H1 (cell line): ENCODE data around the gene OIP5. TPM values are rescaled to one million over a fixed set of nuclear protein-coding genes. Genes with fewer than 3 reads are reported as not detected.

Experiments used
- CTCF ChIA-PET: fragments of 300-600 bp; sonication (Branson Sonifier 250); formaldehyde crosslinking; loops from one replicate; lab custom pipeline; 2021; ENCODE audit not compliant: partially characterized antibody; lab: Charles Lee
- POLR2A ChIA-PET: fragments of 300-600 bp; sonication (Branson Sonifier 250); formaldehyde crosslinking; loops from one replicate; lab custom pipeline; 2021; ENCODE audit warnings: inconsistent platforms; ENCODE audit not compliant: partially characterized antibody; lab: Charles Lee
- DNase-seq, 2 experiments: peaks; one replicate each; pipeline versions ENCODE4 v3.0.0 to v3.0.0-alpha.2; 2010 to 2022; ENCODE audit warnings: low spot score in 2 of 2, low read depth in 1 of 2, mixed read lengths in 1 of 2
- FAIRE-seq: peaks from 2 replicates; lab custom pipeline; 2011; peaks lifted over from hg19 to GRCh38; lab: Jason Lieb, UNC
- H2AFZ ChIP-seq: 2 replicates; pipeline ENCODE4 v1.8.1; 2012; ENCODE audit warnings: low read length, inconsistent platforms
- H2AK5ac ChIP-seq: 2 replicates; pipeline ENCODE4 v1.6.1; 2013; ENCODE audit warnings: low read depth, low read length
- H2BK120ac ChIP-seq: replicated peaks from 2 replicates; pipeline ENCODE3; 2013; ENCODE audit warnings: low read depth, low read length, inconsistent platforms
- H2BK12ac ChIP-seq: 2 replicates; pipeline ENCODE4 v1.6.1; 2013; ENCODE audit warnings: low read depth, low read length
- H2BK15ac ChIP-seq: 2 replicates; pipeline ENCODE4 v1.6.1; 2013; ENCODE audit warnings: low read length
- H2BK20ac ChIP-seq: 2 replicates; pipeline ENCODE4 v1.6.1; 2013; ENCODE audit warnings: low read length
- H2BK5ac ChIP-seq: 2 replicates; pipeline ENCODE4 v1.6.1; 2013; ENCODE audit warnings: low read depth, low read length
- H3K14ac ChIP-seq: 2 replicates; pipeline ENCODE4 v1.6.1; 2013; ENCODE audit warnings: inconsistent platforms; ENCODE audit not compliant: insufficient read length
- H3K18ac ChIP-seq: 2 replicates; pipeline ENCODE4 v1.6.1; 2013; ENCODE audit warnings: low read length; ENCODE audit errors: extremely low read depth
- H3K23ac ChIP-seq: 2 replicates; pipeline ENCODE4 v1.6.1; 2013; ENCODE audit warnings: inconsistent platforms; ENCODE audit not compliant: insufficient read length
- H3K23me2 ChIP-seq: 2 replicates; pipeline ENCODE4 v1.6.1; 2013; ENCODE audit warnings: low read depth, low read length
- H3K27ac ChIP-seq: 2 replicates; pipeline ENCODE4 v1.6.1; 2011; ENCODE audit warnings: low read depth, low read length, inconsistent platforms
- H3K27me3 ChIP-seq, 4 experiments: replicated peaks in 1 of 4; 1 replicate in 1 of 4; 2 replicates in 3 of 4; pipeline versions ENCODE4 v1.6.1 to v1.8.1; 2011 to 2013; ENCODE audit warnings: low read length in 3 of 4, mild to moderate bottlenecking in 3 of 4, inconsistent platforms in 2 of 4, mixed read lengths in 2 of 4, moderate library complexity in 1 of 4; ENCODE audit not compliant: control insufficient read depth in 3 of 4, insufficient read depth in 3 of 4; ENCODE audit errors: extremely low read depth in 1 of 4
- H3K36me3 ChIP-seq, 4 experiments: 2 replicates each; pipeline versions ENCODE4 v1.6.1 to v1.8.1; 2011 to 2013; ENCODE audit warnings: mild to moderate bottlenecking in 4 of 4, low read length in 3 of 4, moderate library complexity in 2 of 4, control low read depth in 1 of 4, inconsistent platforms in 1 of 4; ENCODE audit not compliant: insufficient read depth in 4 of 4, control insufficient read depth in 2 of 4
- H3K4ac ChIP-seq: replicated peaks from 2 replicates; pipeline ENCODE3; 2013; ENCODE audit warnings: low read length, low read depth, mixed read lengths, inconsistent platforms; ENCODE audit not compliant: insufficient read length
- H3K4me1 ChIP-seq, 4 experiments: replicated peaks in 1 of 4; 1 replicate in 1 of 4; 2 replicates in 3 of 4; pipeline versions ENCODE4 v1.6.1 to v1.8.1; 2011 to 2013; ENCODE audit warnings: low read length in 3 of 4, inconsistent platforms in 2 of 4, mixed read lengths in 1 of 4; ENCODE audit not compliant: insufficient read depth in 4 of 4, control insufficient read depth in 3 of 4
- H3K4me2 ChIP-seq, 2 experiments: 2 replicates each; pipeline versions ENCODE4 v1.6.1 to v1.8.1; 2011 to 2013; ENCODE audit warnings: low read depth in 2 of 2, low read length in 2 of 2, control low read depth in 1 of 2, inconsistent platforms in 1 of 2, mild to moderate bottlenecking in 1 of 2; ENCODE audit not compliant: insufficient read depth in 1 of 2
- H3K4me3 ChIP-seq, 4 experiments: fragments of 200-600, 300-600 bp in 1 of 4; sonication (generic), shearing (Covaris generic), sonication (Bioruptor Twin) in 1 of 4; 2 replicates each; pipeline versions ENCODE4 v1.5.1 to v1.8.1; 2011 to 2016; ENCODE audit warnings: low read length in 4 of 4, low read depth in 3 of 4, control low read depth in 2 of 4, inconsistent platforms in 2 of 4, mild to moderate bottlenecking in 2 of 4, mixed read lengths in 1 of 4, moderate library complexity in 1 of 4; ENCODE audit not compliant: insufficient read depth in 2 of 4; ENCODE audit errors: extremely low read depth in 1 of 4
- H3K56ac ChIP-seq: replicated peaks from 2 replicates; pipeline ENCODE3; 2013; ENCODE audit warnings: low read depth, mild to moderate bottlenecking, mixed read lengths, low read length, inconsistent platforms; ENCODE audit not compliant: insufficient read length
- H3K79me1 ChIP-seq: 2 replicates; pipeline ENCODE4 v1.6.1; 2013; ENCODE audit warnings: low read depth, low read length, control low read depth
- H3K79me2 ChIP-seq, 2 experiments: 2 replicates each; pipeline versions ENCODE4 v1.6.1 to v1.8.1; 2012 to 2013; ENCODE audit warnings: low read length in 2 of 2, mild to moderate bottlenecking in 2 of 2, inconsistent platforms in 1 of 2; ENCODE audit not compliant: insufficient read depth in 2 of 2, control insufficient read depth in 1 of 2
- H3K9ac ChIP-seq, 4 experiments: replicated peaks in 1 of 4; 1 replicate in 1 of 4; 2 replicates in 3 of 4; pipeline versions ENCODE4 v1.6.1 to v1.8.1; 2011 to 2013; ENCODE audit warnings: low read depth in 3 of 4, low read length in 3 of 4, control low read depth in 2 of 4, mild to moderate bottlenecking in 2 of 4, moderate library complexity in 2 of 4, inconsistent platforms in 1 of 4; ENCODE audit errors: extremely low read depth in 1 of 4
- H3K9me3 ChIP-seq, 2 experiments: 2 replicates each; pipeline versions ENCODE4 v1.6.1 to v1.8.1; 2012 to 2013; ENCODE audit warnings: mild to moderate bottlenecking in 2 of 2, moderate library complexity in 2 of 2, control low read depth in 1 of 2, inconsistent platforms in 1 of 2, low read depth in 1 of 2, low read length in 1 of 2, mixed read lengths in 1 of 2; ENCODE audit not compliant: insufficient read depth in 2 of 2
- H4K20me1 ChIP-seq, 2 experiments: replicated peaks in 1 of 2; 2 replicates each; pipeline versions ENCODE3 to v1.8.1; 2011 to 2013; ENCODE audit warnings: inconsistent platforms in 2 of 2, low read length in 2 of 2, mild to moderate bottlenecking in 1 of 2; ENCODE audit not compliant: insufficient read depth in 2 of 2, control insufficient read depth in 1 of 2
- H4K5ac ChIP-seq: 2 replicates; pipeline ENCODE4 v1.6.1; 2013; ENCODE audit warnings: low read length, low read depth, mixed read lengths, inconsistent platforms; ENCODE audit not compliant: insufficient read length
- H4K8ac ChIP-seq: 2 replicates; pipeline ENCODE4 v1.8.0; 2013; ENCODE audit warnings: mild to moderate bottlenecking, moderate library complexity, low read length, inconsistent platforms; ENCODE audit not compliant: insufficient read depth; ENCODE audit errors: extremely low read depth
- H4K91ac ChIP-seq: replicated peaks from 2 replicates; pipeline ENCODE3; 2013; ENCODE audit warnings: low read length, mixed read lengths, inconsistent platforms; ENCODE audit not compliant: insufficient read length
- BCL11A ChIP-seq, 2 experiments: IDR thresholded peaks; one replicate each; pipeline ENCODE4 v1.6.1; 2011; ENCODE audit warnings: low read depth in 2 of 2, low read length in 2 of 2, mild to moderate bottlenecking in 2 of 2
- CREB1 ChIP-seq: IDR thresholded peaks from 2 replicates; pipeline ENCODE4 v1.6.1; 2012; ENCODE audit warnings: inconsistent platforms
- CTCF ChIP-seq, 3 experiments: IDR thresholded peaks; 1 replicate in 2 of 3; 2 replicates in 1 of 3; pipeline versions ENCODE4 v1.5.1 to v1.6.1; 2011; ENCODE audit warnings: low read length in 3 of 3, mild to moderate bottlenecking in 3 of 3, inconsistent platforms in 2 of 3, low read depth in 1 of 3, moderate library complexity in 1 of 3; ENCODE audit not compliant: insufficient read depth in 1 of 3; ENCODE audit errors: control extremely low read depth in 1 of 3
- KDM1A ChIP-seq: fragments of 200-600, 300-600 bp; sonication (generic); IDR thresholded peaks from 2 replicates; pipeline ENCODE4 v1.7.1; 2016; ENCODE audit warnings: mild to moderate bottlenecking, low read length, borderline replicate concordance
- KDM4A ChIP-seq: IDR thresholded peaks from one replicate; pipeline ENCODE4 v1.7.1; 2012; ENCODE audit warnings: low read depth, mild to moderate bottlenecking, moderate library complexity, low read length, inconsistent platforms; ENCODE audit not compliant: severe bottlenecking
- NRF1 ChIP-seq: IDR thresholded peaks from 2 replicates; pipeline ENCODE4 v1.6.1; 2011; ENCODE audit warnings: mild to moderate bottlenecking, low read depth, low read length, improper control_type of control experiment
- SP1 ChIP-seq: IDR thresholded peaks from 2 replicates; pipeline ENCODE4 v1.6.1; 2011; ENCODE audit warnings: low read depth, low read length
- SUZ12 ChIP-seq: fragments of 200-600 bp; sonication (generic); IDR thresholded peaks from 2 replicates; pipeline ENCODE4 v1.6.1; 2012; ENCODE audit warnings: mild to moderate bottlenecking, inconsistent platforms, low read length, moderate library complexity, mixed read lengths
- WGBS, 2 experiments: shearing (Covaris generic) in 1 of 2; methylation state at CpG; one replicate each; pipeline versions ENCODE4 v1.1.6 to v1.1.7; 2013 to 2015; ENCODE audit warnings: low lambda C conversion rate in 2 of 2, mixed read lengths in 2 of 2, inconsistent platforms in 1 of 2, low coverage in 1 of 2, missing lambda C conversion rate in 1 of 2; ENCODE audit not compliant: insufficient replicate concordance in 2 of 2, insufficient coverage in 1 of 2, insufficient read length in 1 of 2; ENCODE audit errors: extremely low coverage in 1 of 2, missing lambda C conversion rate in 1 of 2; 5-methylcytosine and 5-hydroxymethylcytosine counted together
- polyA plus RNA-seq, 7 experiments: library from polyadenylated mRNA; depleted of rRNA in 3 of 7; stranded (reverse) in 5 of 7; unstranded in 2 of 7; fragments of >200 nt in 5 of 7; fragments of 200-250 nt in 2 of 7; gene quantifications; 1 replicate in 5 of 7; 2 replicates in 1 of 7; 4 replicates in 1 of 7; pipeline versions ENCODE4 v1.2.1 to v1.2.3, GENCODE V29; 2011 to 2013; ENCODE audit warnings: missing spikeins in 2 of 7, mixed read lengths in 2 of 7
- total RNA-seq: library from RNA; stranded (reverse); fragmentation: NEBNext Ultra II Directional; extraction: Animal tissue kit (Norgen Biotek cat#: 25700); gene quantifications from 2 replicates; pipeline ENCODE4 v1.2.1, GENCODE V29; 2021

OIP5 gene
- total and polyA plus RNA-seq, 2 of the 8 experiments (the other 6 are each of a cell fraction or from before 2014, with no cell fraction given): 34.8 to 44.5 TPM

- peak overlapping the region; percentile 64 to 88 for H3K4me2 ChIP-seq
- peaks cover 2 to 8% of the 10 kb centered on the region in 2 experiments for H4K20me1 ChIP-seq
- peak overlapping the region; percentile 99 for H4K5ac ChIP-seq
- H2BK5ac ChIP-seq: peak overlapping the region; percentile 98
- H2BK20ac ChIP-seq: no peak overlapping the region
- ChIA-PET CTCF (interaction anchor here (1.7 kb wide), 1 partner anchor 48 kb away, joined by 6 read pairs; the partner anchor contains the start of genes NUSAP1 and OIP5), POLR2A (interaction anchor here (0.8 to 3.4 kb wide), 14 partner anchors 10 to 403 kb away, joined by 3 to 14 read pairs (median 4); partner anchors contain the start of genes CHP1, EXD1, NUSAP1 and OIP5)
- H3K4ac ChIP-seq: peak overlapping the region; percentile 95
- H3K27me3 ChIP-seq: no peaks in the 10 kb centered on the region
- H3K23ac ChIP-seq: peak overlapping the region; percentile 23
- H3K79me2 ChIP-seq: peaks cover 11 to 50% of the 10 kb centered on the region in 2 experiments
- peak overlapping the region; percentile 93 to 98 (median 96) for H3K9ac ChIP-seq
- 2% methylated on average over 20 of the region's 20 CpGs; no CpG with 5 or more reads in 1 of the 2 experiments for WGBS, 2 experiments
- no peak overlapping the region for H2AFZ ChIP-seq
- H3K79me1 ChIP-seq: peaks cover 3% of the 10 kb centered on the region; the same call in 1 of the 2 replicates
- DNase-seq: no peak
- H2AK5ac ChIP-seq: peak overlapping the region; percentile 20; the same call in 1 of the 2 replicates
- H3K9me3 ChIP-seq: no peaks in the 10 kb centered on the region
- H4K91ac ChIP-seq: peak overlapping the region; percentile 84
- no peak overlapping the region for H2BK15ac ChIP-seq
- peak overlapping the region; percentile 76 to 95 (median 90) for H3K4me3 ChIP-seq
- FAIRE-seq: no peak
- H3K27ac ChIP-seq: peak overlapping the region; percentile 92
- H3K4me1 ChIP-seq: peaks cover 0 to 5% (median 2%) of the 10 kb centered on the region in 4 experiments; a peak in 3 of 7 replicates
- H2BK12ac ChIP-seq: peak overlapping the region; percentile 75; the same call in 1 of the 2 replicates
- no peak overlapping the region for H3K14ac ChIP-seq
- H2BK120ac ChIP-seq: peak overlapping the region; percentile 14
- H3K23me2 ChIP-seq: 0 out of 2 replicates have a peak, but pooled peaks cover 3% of the 10 kb centered on the region
- H3K56ac ChIP-seq: peak overlapping the region; percentile 97
- H4K8ac ChIP-seq: peak overlapping the region; percentile 98; the same call in 1 of the 2 replicates
- H3K18ac ChIP-seq: peak overlapping the region; percentile 97
- peaks cover 15 to 48% (median 34%) of the 10 kb centered on the region in 4 experiments for H3K36me3 ChIP-seq
- TF ChIP-seq SUZ12: no peak
- no peak for TF ChIP-seq KDM1A
- TF ChIP-seq SP1: no peak
- no peak for TF ChIP-seq CTCF (IDR thresholded peaks at IDR 0.05; ENCODE audit: control extremely low read depth in 1 of 3, insufficient read depth in 1 of 3, low read depth in 1 of 3, low read length in 3 of 3)
- no peak for TF ChIP-seq CREB1
- TF ChIP-seq KDM4A: no peak
- no peak for TF ChIP-seq NRF1
- no peak for TF ChIP-seq BCL11A (IDR thresholded peaks at IDR 0.05; ENCODE audit: low read depth in 2 of 2, low read length in 2 of 2)
Measured at GRCh38 chr15:41284427-41285177, 47.8 kb downstream of the OIP5 start.
